GM18868 (cell line): ENCODE results near the gene METTL25.

Experiments used
- ATAC-seq: cut with Tn5 transposase; IDR thresholded peaks from one replicate; pipeline ENCODE4 v1.9.1; 2021; ENCODE audit warnings: mild to moderate bottlenecking, moderate library complexity; ENCODE audit not compliant: unreplicated experiment

METTL25 gene

GRCh38 chr12:82523996-82524395, 165.7 kb downstream of the METTL25 start:
- no peak for ATAC-seq

GRCh38 chr12:82524641-82525040, 166.3 kb downstream of the METTL25 start:
- ATAC-seq = no peak

GRCh38 chr12:82525616-82526015, 167.3 kb downstream of the METTL25 start:
- no peak for ATAC-seq

- peak; percentile 81 for ATAC-seq
These were observed 168.9 kb downstream of the METTL25 start for GRCh38 chr12:82527165-82527780.
